ENCODE results near the gene CDKAL1.

GRCh38 chr6:21133901-21134300 is 599.6 kb downstream of the CDKAL1 start:
- TF ChIP-seq YY1 (IDR thresholded peaks at IDR 0.05; ENCODE audit: insufficient read depth, insufficient read length) (no peak), ZNF274 (IDR thresholded peaks at IDR 0.05; ENCODE audit: low read depth, low read length) (no peak)
